Measurements from ENCODE around the gene TMPRSS11B.
"Not testable (repeated sequence)": the region's sequence is repeated elsewhere in the genome, so short reads cannot be mapped to it uniquely, and the experiment has no call there.

Gene TMPRSS11B

GRCh38 chr4:68216501-68216900 lies 29.0 kb downstream of the TMPRSS11B start:
- DNase-seq = no peak

- no peak for DNase-seq
Observed at GRCh38 chr4:68209003-68209402, 36.5 kb downstream of the TMPRSS11B start.

- DNase-seq = not testable (repeated sequence)
Observed at GRCh38 chr4:68194305-68194704, 51.2 kb downstream of the TMPRSS11B start.

DNA sequence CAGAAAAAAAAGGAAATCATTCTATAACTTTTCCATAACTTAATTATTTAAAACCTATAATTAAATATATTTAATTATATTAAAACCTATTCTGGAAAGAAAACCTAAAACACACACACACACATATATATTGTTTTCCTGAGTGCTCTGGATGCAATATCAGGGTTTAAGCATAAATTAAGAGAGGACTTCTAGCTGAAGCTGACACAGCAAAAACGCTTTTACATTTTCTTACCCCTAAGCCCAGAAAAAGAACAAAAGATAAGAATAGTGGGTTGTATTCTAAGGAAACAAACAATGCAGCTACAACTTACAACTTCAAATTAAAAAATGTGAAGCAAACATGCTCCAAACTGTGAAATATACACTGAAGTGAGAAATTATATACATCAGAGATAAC lies 52.3 kb downstream of the TMPRSS11B start:
- no peak for DNase-seq

- no peak for DNase-seq
Observed at GRCh38 chr4:68187145-68187544, 58.3 kb downstream of the TMPRSS11B start.

DNA sequence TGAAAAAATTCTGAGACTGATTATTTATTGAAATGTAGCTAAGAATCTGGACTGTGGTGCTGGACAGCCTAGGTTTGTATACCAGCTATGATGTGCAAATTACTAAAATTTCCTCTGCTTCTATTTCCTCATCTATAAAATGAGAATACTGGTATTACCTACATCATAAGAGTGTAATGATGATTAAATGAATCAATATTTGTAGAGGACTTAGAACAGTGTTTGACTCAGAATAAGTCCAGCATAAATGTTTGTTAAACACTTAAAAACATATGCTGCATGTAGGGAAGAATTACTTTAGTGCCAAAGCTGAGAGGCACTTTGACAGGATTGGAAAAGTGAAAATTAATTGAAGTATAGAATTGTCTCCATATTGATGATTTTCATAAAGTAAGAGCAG lies 60.6 kb downstream of the TMPRSS11B start:
- no peak for DNase-seq

- no peak for DNase-seq
Observed at GRCh38 chr4:68183417-68183816, 62.1 kb downstream of the TMPRSS11B start.

DNA sequence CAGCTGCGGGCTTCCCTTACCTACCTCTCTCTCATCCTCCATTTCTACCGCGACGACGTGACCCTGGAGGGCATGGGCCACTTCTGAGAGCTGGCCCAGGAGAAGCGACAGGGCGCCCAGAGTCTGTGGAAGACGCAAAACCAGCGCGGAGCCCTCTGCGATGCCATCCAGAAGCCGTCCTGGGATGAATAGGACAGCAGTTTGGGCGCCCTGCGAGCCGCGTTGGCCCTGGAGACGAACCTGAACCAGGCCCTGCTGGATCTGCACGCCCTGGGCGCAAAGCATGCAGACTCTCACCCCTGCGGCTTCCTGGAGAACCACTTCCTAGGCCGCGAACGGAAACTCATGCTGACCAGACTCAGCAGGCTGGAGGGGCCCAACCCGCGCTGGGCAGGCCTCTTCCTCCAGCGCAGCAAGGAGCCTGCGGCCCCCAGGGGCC lies 63.1 kb downstream of the TMPRSS11B start:
- no peak for DNase-seq

DNA sequence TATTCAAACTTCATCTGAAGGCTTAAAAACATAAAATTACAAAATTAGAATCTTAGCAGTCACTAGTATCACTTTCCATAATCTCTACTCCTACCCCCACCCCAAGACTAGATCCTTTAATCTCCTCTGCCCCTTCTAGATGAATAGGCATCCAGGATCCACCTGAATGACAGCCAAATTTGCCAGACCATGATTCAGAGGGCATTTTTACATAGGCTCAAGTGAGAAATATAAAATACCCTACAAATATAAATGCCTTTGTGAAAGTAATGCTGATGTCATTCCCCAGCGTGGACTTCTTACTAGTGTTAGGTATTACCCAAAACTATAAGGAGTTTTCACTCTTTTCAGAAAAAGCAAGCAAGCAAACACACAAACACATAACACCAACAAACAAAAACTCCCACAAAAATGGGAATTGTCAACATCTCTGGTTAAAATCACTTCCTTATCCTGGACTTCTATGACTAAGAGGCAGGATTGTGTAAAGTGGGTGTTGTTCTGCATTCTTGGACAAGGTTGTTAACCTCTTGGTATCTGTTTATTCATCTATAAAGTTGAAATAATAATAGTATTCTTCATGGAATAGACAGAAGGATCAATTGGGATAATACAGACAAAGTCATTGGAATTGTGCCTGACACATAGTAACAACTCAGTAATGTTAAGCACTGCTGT lies 64.5 kb downstream of the TMPRSS11B start:
- DNase-seq = no peak

DNA sequence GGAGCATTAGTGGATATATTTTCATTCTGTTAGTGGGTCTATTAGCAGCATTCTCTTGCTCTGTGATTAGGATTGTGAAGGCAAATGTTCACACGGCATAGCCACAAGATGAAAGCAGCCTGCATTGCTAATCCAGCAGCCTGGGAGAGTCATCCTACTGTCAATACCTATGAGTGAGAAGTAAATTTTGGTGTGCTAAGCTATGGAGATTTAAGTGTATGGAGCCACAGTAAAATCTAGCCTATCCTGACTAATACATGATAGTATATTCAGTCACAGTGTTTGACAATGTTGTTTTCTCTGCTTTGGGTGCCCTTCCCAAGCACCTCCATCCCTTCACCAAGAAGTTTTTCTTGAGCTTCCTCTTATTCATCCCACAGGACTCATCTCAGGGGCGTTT lies 68.6 kb downstream of the TMPRSS11B start:
- no peak for DNase-seq
